GM19239 (cell line): ENCODE results near the gene TTYH3.

Source experiments
- DNase-seq: peaks from one replicate; pipeline ENCODE4 v3.0.0; 2011; ENCODE audit warnings: low spot score; ENCODE audit not compliant: insufficient read length
- FAIRE-seq: peaks from 2 replicates; lab custom pipeline; 2011; peaks lifted over from hg19 to GRCh38; lab: Jason Lieb, UNC

TTYH3 gene

GRCh38 chr7:2698581-2699288 lies 66.9 kb downstream of the TTYH3 start:
- peak; percentile 99 for FAIRE-seq

GRCh38 chr7:2699289-2699620 lies 67.5 kb downstream of the TTYH3 start:
- FAIRE-seq (no peak), DNase-seq (no peak)

More at GRCh38 chr7:2698581-2699288, 66.9 kb downstream of the TTYH3 start:
- peak; percentile 92 for DNase-seq

- no peak for FAIRE-seq
- no peak for DNase-seq
These were observed 68.5 kb downstream of the TTYH3 start for GRCh38 chr7:2700141-2700850.

- DNase-seq (no peak), FAIRE-seq (no peak)
These were observed 69.6 kb downstream of the TTYH3 start for GRCh38 chr7:2701424-2701823.

- DNase-seq (no peak), FAIRE-seq (no peak)
These were observed 70.2 kb downstream of the TTYH3 start for GRCh38 chr7:2701832-2702593.

GRCh38 chr7:2702594-2702957 lies 70.8 kb downstream of the TTYH3 start:
- DNase-seq (no peak), FAIRE-seq (no peak)

- FAIRE-seq (no peak), DNase-seq (no peak)
These were observed 73.7 kb downstream of the TTYH3 start for GRCh38 chr7:2705371-2706096.

GRCh38 chr7:2706685-2707126 lies 74.9 kb downstream of the TTYH3 start:
- FAIRE-seq, result no peak
- DNase-seq, result no peak

- FAIRE-seq, result no peak
These were observed 75.7 kb downstream of the TTYH3 start for GRCh38 chr7:2707481-2707880.

GRCh38 chr7:2708041-2708440 lies 76.3 kb downstream of the TTYH3 start:
- DNase-seq (no peak), FAIRE-seq (no peak)

More at GRCh38 chr7:2707481-2707880, 75.7 kb downstream of the TTYH3 start:
- no peak for DNase-seq

GRCh38 chr7:2708547-2709310 lies 76.9 kb downstream of the TTYH3 start:
- DNase-seq, result no peak
- no peak for FAIRE-seq

- peak; percentile 94 for FAIRE-seq
- DNase-seq, result peak; percentile 92
These were observed 77.9 kb downstream of the TTYH3 start for GRCh38 chr7:2709553-2710285.

GRCh38 chr7:2710286-2710655 lies 78.5 kb downstream of the TTYH3 start:
- no peak for FAIRE-seq
- no peak for DNase-seq

GRCh38 chr7:2710901-2711551 lies 79.2 kb downstream of the TTYH3 start:
- FAIRE-seq (peak; percentile 94), DNase-seq (no peak)

GRCh38 chr7:2711895-2712675 lies 80.3 kb downstream of the TTYH3 start:
- DNase-seq (no peak), FAIRE-seq (no peak)

- DNase-seq, result no peak
- FAIRE-seq, result no peak
These were observed 81.6 kb downstream of the TTYH3 start for GRCh38 chr7:2713370-2713769.

- FAIRE-seq (no peak), DNase-seq (no peak)
These were observed 82.2 kb downstream of the TTYH3 start for GRCh38 chr7:2713978-2714377.
